HEK293 (cell line): ENCODE data around the gene RRP1.

ENCODE experiments used
- CTCF ChIP-seq: fragments of 450-650 bp; formaldehyde crosslinking; IDR thresholded peaks from 2 replicates; pipeline ENCODE4 v1.5.1; 2016; ENCODE audit warnings: missing biosample characterization, missing genetic modification characterization
- TRIM28 ChIP-seq: IDR thresholded peaks from 2 replicates; pipeline ENCODE4 v1.6.1; 2011; ENCODE audit warnings: low read length, control low read depth, borderline replicate concordance
- ZBTB49 ChIP-seq: fragments of 450-650 bp; formaldehyde crosslinking; IDR thresholded peaks from 2 replicates; pipeline ENCODE4 v1.5.1; 2016; ENCODE audit warnings: missing biosample characterization, missing genetic modification characterization, low read depth
- ZIC2 ChIP-seq: fragments of 450-650 bp; formaldehyde crosslinking; IDR thresholded peaks from 2 replicates; pipeline ENCODE4 v1.5.1; 2016; ENCODE audit warnings: missing biosample characterization, missing genetic modification characterization
- ZNF121 ChIP-seq: fragments of 450-650 bp; formaldehyde crosslinking; IDR thresholded peaks from 2 replicates; pipeline ENCODE4 v1.5.1; 2016; ENCODE audit warnings: missing biosample characterization, missing genetic modification characterization
- ZNF239 ChIP-seq: fragments of 450-650 bp; formaldehyde crosslinking; IDR thresholded peaks from 2 replicates; pipeline ENCODE4 v1.5.1; 2016; ENCODE audit warnings: missing biosample characterization, missing genetic modification characterization
- ZNF324 ChIP-seq: fragments of 450-650 bp; formaldehyde crosslinking; IDR thresholded peaks from 2 replicates; pipeline ENCODE4 v1.5.1; 2016; ENCODE audit warnings: missing biosample characterization, missing genetic modification characterization
- ZNF521 ChIP-seq: fragments of 450-650 bp; formaldehyde crosslinking; IDR thresholded peaks from 2 replicates; pipeline ENCODE4 v1.5.1; 2017; ENCODE audit warnings: missing biosample characterization, mild to moderate bottlenecking, missing genetic modification characterization
- ZNF585B ChIP-seq: fragments of 450-650 bp; formaldehyde crosslinking; IDR thresholded peaks from 2 replicates; pipeline ENCODE4 v1.5.1; 2016; ENCODE audit warnings: missing biosample characterization, missing genetic modification characterization

GRCh38 chr21:43743947-43744346 lies 45.4 kb upstream of the RRP1 start:
- TF ChIP-seq CTCF = no peak
- TF ChIP-seq ZBTB49 (tag by site-specific recombination) = no peak
- no peak for TF ChIP-seq ZNF521
- TF ChIP-seq ZNF324 (tag by site-specific recombination) = no peak
- no peak for TF ChIP-seq ZNF121 (tag by site-specific recombination)
- no peak for TF ChIP-seq ZNF585B (tag by site-specific recombination)
- no peak for TF ChIP-seq ZIC2 (tag by site-specific recombination)
- no peak for TF ChIP-seq ZNF239 (tag by site-specific recombination)
- no peak for TF ChIP-seq TRIM28
